HG03565 (cell line): ENCODE results near the gene RIPOR3.
"Not testable (repeated sequence)": the region's sequence is repeated elsewhere in the genome, so short reads cannot be mapped to it uniquely, and the experiment has no call there.

ENCODE experiments used
- ATAC-seq: cut with Tn5 transposase; IDR thresholded peaks from one replicate; pipeline ENCODE4 v1.9.1; 2021; ENCODE audit warnings: mild to moderate bottlenecking, moderate library complexity; ENCODE audit not compliant: unreplicated experiment

RIPOR3 gene

DNA sequence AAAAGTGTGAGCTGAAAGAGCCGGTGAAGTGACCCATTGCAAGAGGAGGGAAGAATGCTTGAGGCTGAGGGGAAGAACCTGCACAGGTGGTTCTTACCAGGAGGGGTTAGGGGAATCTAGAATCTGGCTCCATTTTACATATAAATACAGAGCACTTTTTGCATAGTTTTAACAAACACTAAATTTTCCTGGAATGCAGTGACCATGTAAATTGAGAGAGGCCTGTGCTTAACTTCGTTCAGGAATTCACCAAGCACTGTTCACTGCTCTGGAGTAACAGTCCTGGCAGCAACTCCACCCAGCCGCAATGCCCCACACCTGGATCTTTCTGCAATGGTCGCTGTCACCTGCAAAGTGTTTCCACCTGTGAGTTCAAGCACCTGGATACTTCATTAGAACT, 13.2 kb upstream of the RIPOR3 start:
- ATAC-seq, result no peak

DNA sequence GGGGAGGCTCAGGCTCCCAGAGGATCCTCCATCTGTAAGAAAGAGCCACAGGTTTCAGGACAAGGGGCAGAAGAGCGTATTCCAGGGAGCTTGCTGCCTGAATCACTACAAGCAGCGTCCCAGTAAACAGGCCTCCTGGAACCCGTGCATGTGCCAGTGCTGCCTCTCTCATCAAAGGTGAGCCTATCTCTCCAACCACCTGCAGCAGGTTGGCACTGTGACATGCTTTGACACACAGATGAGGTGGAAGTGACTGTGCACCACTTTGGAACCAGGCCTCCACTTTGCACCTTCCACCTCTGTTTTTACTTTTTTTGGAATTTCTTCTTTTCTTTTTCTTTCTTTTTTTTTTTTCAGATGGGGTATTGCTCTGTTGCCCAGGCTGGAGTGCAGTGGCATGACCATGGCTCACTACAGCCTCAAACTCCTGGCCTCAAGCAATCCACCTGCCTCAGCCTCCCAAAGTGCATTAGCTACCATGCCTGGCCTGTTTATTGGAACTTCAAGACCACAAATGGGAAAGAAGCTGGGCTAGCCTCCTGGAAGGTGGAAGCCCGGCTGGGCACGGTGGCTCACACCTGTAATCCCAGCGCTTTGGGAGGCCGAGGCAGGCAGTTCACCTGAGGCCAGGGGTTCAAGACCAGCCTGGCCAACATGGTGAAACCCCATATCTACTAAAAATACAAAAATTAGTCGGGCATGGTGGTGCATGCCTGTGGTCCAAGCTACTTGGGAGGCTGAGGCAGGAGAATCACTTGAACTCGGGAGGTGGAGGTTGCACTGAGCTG, 12.5 kb upstream of the RIPOR3 start:
- ATAC-seq, result not testable (repeated sequence)

DNA sequence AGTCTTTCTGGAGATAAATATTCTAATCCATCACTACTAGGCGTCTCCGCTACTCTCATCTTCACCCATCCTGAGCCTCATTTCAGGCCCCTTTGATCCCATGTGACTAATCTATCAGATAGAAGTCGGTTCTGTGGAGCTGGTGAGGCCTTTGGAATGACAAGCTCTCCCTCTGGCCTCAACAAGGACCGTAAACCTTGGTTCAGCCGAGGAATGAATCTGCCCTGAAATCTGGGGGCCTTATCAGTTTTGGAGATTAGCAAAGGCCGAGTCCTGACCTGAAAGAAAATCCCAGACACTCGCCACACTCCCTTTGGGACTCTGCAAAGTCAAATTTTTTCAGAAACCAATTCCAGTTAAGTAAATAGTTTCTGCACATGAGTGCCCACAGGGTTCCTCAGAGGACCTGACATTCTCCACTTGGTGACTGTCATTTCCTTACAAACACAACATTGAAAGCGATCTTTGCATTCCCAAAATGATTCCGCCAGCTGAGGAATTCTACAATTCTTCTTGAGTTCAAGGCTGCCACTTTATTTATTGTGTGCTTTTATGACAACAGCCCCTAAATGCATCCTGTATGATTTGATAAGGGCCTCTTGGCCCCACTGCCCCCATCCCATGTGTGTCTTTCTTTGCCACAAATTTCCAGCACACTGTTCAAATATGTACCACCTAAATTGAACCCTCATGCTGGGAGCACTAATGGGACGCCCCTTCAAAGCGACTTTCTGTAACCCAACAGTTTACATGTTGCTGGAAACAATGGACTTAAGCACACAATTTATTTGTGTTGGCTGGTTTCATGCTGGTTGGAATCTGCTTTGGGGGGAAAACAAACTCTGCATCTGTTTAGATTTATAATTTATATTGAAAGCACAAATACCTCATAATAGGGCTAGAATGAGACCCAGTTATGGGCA, 10.0 kb upstream of the RIPOR3 start:
- ATAC-seq, result no peak

DNA sequence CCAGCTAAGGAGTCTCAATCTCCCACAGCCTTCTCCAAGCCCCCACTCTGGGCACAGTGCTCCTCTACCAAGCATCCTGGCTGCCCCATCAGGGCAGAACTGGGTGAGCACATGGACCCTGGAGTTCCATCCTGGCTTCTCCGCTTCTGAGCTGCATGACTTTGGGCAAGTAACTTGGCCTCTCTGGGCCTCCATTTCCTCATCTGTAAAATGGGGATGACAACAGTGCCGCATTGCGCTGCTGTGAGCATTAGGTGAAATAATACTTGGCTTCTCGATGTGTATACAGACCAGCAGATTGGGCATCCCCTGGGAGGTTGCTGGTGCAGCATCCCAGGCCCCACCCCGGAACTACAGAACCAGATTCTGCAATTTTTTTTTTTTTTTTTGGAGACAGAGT, 8.3 kb upstream of the RIPOR3 start:
- no peak for ATAC-seq

- ATAC-seq, result not testable (repeated sequence)
These were observed 6.9 kb upstream of the RIPOR3 start for GRCh38 chr20:50698255-50698654.

- no peak for ATAC-seq
These were observed 4.0 kb upstream of the RIPOR3 start for GRCh38 chr20:50695135-50695872.

- ATAC-seq, result no peak
These were observed 3.2 kb upstream of the RIPOR3 start for GRCh38 chr20:50694379-50695134.

DNA sequence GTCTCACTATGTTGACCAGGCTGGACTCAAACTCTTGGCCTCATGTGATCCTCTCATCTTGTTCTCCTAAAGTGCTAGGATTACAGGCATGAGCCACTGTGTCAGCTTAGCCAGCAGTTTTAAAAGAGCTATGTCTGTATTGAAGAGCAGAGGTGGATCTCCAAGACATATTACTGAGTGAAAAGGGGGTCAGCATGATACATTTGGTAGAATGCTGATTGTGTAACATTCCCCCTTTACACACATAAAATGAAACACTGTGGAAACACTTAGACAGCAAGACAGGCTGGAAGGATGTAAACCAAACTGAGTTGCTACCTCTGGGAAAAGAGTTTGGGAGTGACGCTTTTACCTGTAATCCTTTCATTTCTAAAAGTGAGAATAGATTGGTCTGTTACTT, 1.7 kb upstream of the RIPOR3 start:
- no peak for ATAC-seq

- ATAC-seq, result no peak
These were observed 1.2 kb upstream of the RIPOR3 start for GRCh38 chr20:50692552-50692933.

- ATAC-seq, result no peak
These were observed 520 bp upstream of the RIPOR3 start for GRCh38 chr20:50691573-50692551.

GRCh38 chr20:50689864-50690649, 1.3 kb downstream of the RIPOR3 start:
- ATAC-seq, result no peak

GRCh38 chr20:50688256-50688975, 2.9 kb downstream of the RIPOR3 start:
- ATAC-seq, result no peak

- no peak for ATAC-seq
These were observed 4.5 kb downstream of the RIPOR3 start for GRCh38 chr20:50686821-50687220.

GRCh38 chr20:50683570-50683969, 7.8 kb downstream of the RIPOR3 start:
- ATAC-seq, result no peak

DNA sequence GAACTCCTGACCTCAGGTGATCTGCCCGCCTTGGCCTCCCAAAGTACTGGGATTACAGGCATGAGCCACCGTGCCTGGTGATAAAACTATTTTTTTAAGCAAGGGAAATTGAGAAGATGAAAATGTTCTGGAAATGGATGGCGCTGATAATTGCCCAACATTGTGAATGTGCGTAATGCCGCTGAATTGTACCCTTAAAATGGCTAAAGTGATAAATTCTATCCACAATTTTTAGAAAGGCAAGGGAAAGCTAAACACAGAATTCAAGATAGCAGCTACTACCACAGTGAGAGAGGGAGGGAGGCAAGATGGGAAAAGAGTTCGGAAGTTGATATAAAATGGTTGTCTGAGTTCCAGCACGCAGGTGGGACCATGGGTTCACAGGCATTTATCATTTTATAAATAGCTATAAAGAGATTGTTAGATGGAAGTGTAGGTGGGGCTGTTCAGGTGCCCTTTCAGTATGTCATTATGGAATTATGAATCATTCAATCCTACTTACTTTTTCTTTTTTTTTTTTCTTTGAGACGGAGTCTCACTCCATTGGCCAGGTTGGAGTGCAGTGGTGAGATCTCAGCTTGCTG, 8.3 kb downstream of the RIPOR3 start:
- ATAC-seq, result no peak

- no peak for ATAC-seq
These were observed 9.3 kb downstream of the RIPOR3 start for GRCh38 chr20:50682065-50682464.

DNA sequence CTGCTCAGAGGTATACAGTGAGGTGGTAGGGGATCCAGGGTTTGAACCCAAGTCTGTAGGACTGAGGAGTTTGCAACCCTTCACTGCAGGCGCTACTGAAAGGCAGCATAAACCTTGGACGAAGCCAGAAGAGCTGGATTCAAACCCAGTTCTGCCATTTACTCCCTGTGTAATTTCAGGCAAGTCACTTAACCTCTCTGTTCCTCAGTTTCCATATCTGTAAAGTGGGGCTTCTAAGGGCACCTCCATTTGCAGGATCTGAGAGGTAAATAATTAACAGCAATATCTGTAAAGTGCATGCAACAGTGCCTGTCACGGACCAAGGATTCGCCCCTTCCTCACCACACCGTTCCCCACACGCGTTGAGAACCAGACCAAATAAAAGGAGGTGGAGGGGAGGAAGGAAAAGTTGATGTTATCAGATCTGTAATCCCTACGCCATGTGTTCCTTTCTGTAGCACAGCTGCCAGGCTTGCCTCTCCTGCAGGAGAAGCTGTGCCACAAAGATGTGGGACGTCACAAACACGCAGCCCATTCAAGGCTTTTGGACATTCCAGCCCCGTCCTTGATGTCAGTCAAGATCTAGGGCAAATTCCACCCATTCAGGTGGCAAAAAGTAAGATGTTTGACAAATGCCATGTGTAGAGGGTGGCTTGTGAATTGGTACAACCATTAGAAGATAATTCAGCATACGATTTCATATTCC, 9.8 kb downstream of the RIPOR3 start:
- ATAC-seq, result no peak
